ENCODE measurements around the gene ARFRP1. TPM values are rescaled to one million over a fixed set of nuclear protein-coding genes. Genes with fewer than 3 reads are reported as not detected.

The ARFRP1 gene
- total and polyA plus RNA-seq, 2 of the 13 experiments (the other 11 are each of a cell fraction or from before 2014, with no cell fraction given): 32.0 to 51.1 TPM

DNA sequence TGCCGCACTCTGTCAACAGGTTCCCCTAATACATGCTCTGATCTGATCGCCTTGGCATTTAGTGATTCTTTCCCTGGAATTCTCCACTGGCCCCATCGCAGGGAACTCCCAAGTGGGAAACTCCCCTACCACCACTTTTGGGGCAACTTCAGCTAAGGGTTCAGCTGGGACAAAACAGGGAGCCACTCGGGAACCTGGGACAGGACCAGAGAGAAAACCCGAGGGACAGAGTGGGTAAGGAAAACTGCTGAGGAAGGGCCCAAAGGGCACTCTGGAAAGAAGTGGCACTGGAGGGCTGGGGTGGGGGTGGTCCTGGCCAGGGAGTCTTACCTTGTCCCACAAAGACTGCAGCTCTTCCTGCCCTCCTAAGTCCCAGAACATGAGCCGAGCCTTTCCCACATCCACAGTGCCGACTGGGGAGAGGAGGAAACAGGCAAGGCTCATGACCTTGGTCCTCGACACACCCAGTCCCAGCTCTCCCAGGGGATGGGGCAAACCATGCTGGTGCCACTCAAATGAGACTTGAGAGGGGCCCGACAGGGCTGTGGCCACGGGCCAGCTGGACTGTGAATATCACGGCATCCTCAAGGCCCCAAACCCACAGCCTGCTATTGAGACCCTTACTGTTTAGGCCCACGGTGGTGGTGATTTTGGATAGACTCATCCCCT lies 1.6 kb downstream of the ARFRP1 start:
- H3K27ac ChIP-seq (ENCODE audit: extremely low read length, insufficient read depth, low read length): peak overlapping the region; percentile 81
- no peaks in the 10 kb centered on the region for H3K9me3 ChIP-seq (ENCODE audit: low read length)
- peak overlapping the region; percentile 97 for H3K9ac ChIP-seq (ENCODE audit: insufficient read depth, low read depth, low read length)
- H3K4me3 ChIP-seq (replicated peaks in 1 of 3; ENCODE audit: insufficient read depth in 1 of 3, low read depth in 2 of 3, low read length in 3 of 3): peak overlapping the region; percentile 79 to 99 (median 99)
- H4K20me1 ChIP-seq (ENCODE audit: insufficient read depth, low read length): peaks cover 10% of the 10 kb centered on the region; the same call in 1 of the 2 replicates
- ATAC-seq (no peak), FAIRE-seq (no peak), DNase-seq (ENCODE audit: low spot score) (no peak)
- intact Hi-C loops (cut with micrococcal nuclease; ENCODE audit: unreplicated experiment): loop anchor here (2.0 kb wide), 2 partner anchors 35 to 159 kb away; partner anchors contain the start of gene TPD52L2
- H2AFZ ChIP-seq (ENCODE audit: low read length): no peak overlapping the region
- ChIA-PET POLR2A (interaction anchor here (1.2 to 12.4 kb wide), 6 partner anchors 19 to 159 kb away, joined by 3 to 190 read pairs (median 26); partner anchors contain the start of genes GMEB2, LIME1, RTEL1 and SLC2A4RG), CTCF (ENCODE audit: low intra/inter-chr PET ratio, low total read pairs) (interaction anchor here (1.1 to 3.2 kb wide), 6 partner anchors 32 to 268 kb away, joined by 4 to 15 read pairs (median 6); partner anchors contain the start of genes LIME1 and TPD52L2)
- H3K36me3 ChIP-seq (replicated peaks in 1 of 2; ENCODE audit: control insufficient read depth in 1 of 2, insufficient read depth in 2 of 2, low read length in 2 of 2): peaks cover 21 to 50% of the 10 kb centered on the region in 2 experiments
- TSS peak; percentile 47 for BruUV-seq (replicated peaks)
- H3K4me2 ChIP-seq (ENCODE audit: low read depth, low read length): peak overlapping the region; percentile 96
- no peaks in the 10 kb centered on the region; a peak in 1 of 5 replicates for H3K27me3 ChIP-seq (ENCODE audit: control insufficient read depth in 1 of 2, insufficient read depth in 2 of 2, low read length in 2 of 2)
- peaks cover 36% of the 10 kb centered on the region for H3K4me1 ChIP-seq (ENCODE audit: insufficient read depth, low read length)
- in situ Hi-C loops (cut with HindIII; ENCODE audit: extremely low pct_ligation_motif_present, low pct_unique_long_range_greater_than_20kb): loop anchor here (5.0 to 10.0 kb wide), 3 partner anchors 36 to 151 kb away; no protein-coding TSS in a partner anchor
- H3K79me2 ChIP-seq (ENCODE audit: insufficient read depth, low read length): peaks cover 50% of the 10 kb centered on the region
- 90% methylated on average over 11 of the region's 12 CpGs for WGBS (ENCODE audit: low lambda C conversion rate)
- TF ChIP-seq HINFP (CRISPR knock-in tag; IDR thresholded peaks at IDR 0.05; ENCODE audit: low read depth) (no peak), ARNTL (CRISPR knock-in tag; IDR thresholded peaks at IDR 0.05) (no peak), SIX1 (CRISPR knock-in tag; IDR thresholded peaks at IDR 0.05; ENCODE audit: borderline replicate concordance) (no peak), USF2 (IDR thresholded peaks at IDR 0.05; ENCODE audit: low read depth, low read length) (no peak), USF2 (CRISPR knock-in tag; IDR thresholded peaks at IDR 0.05; ENCODE audit: borderline replicate concordance) (no peak), SMAD9 (CRISPR knock-in tag; IDR thresholded peaks at IDR 0.05) (0 out of 2 replicates have a peak, but pooled peaks have one; percentile 17), RARG (CRISPR knock-in tag; IDR thresholded peaks at IDR 0.05; ENCODE audit: low read depth) (no peak), ZNF891 (CRISPR knock-in tag; IDR thresholded peaks at IDR 0.05) (peak; percentile 56; the same call in 1 of the 2 replicates), TBP (CRISPR knock-in tag; IDR thresholded peaks at IDR 0.05) (0 out of 2 replicates have a peak, but pooled peaks have one; percentile 55), ZNF850 (CRISPR knock-in tag; conservative IDR thresholded peaks at IDR 0.05) (0 out of 2 replicates have a peak, but pooled peaks have one; percentile 20), ZFP90 (CRISPR knock-in tag; IDR thresholded peaks at IDR 0.05; ENCODE audit: borderline replicate concordance) (0 out of 2 replicates have a peak, but pooled peaks have one; percentile 51), SRSF1 (optimal IDR thresholded peaks at IDR 0.05; ENCODE audit: low read depth, low read length) (peak; percentile 2), MED13 (CRISPR knock-in tag; IDR thresholded peaks at IDR 0.05) (peak; percentile 51; the same call in 1 of the 2 replicates), ZNF766 (CRISPR knock-in tag; IDR thresholded peaks at IDR 0.05; ENCODE audit: borderline replicate concordance) (peak; percentile 61; the same call in 1 of the 2 replicates)
